Activated CD4-positive, alpha-beta T cell treated with anti-CD3 and anti-CD28 coated beads, Interleukin-2, Interleukin-4, amounts not matched to agents 100 ng/mL and 50 ng/mL, durations not matched to agents 16 hours and 8 hours (primary cell): ENCODE results near the gene ROBO4.

Experiments
- DNase-seq: peaks from one replicate; pipeline ENCODE4 v3.0.0-alpha.2; 2020; ENCODE audit warnings: low spot score

Gene ROBO4

DNA sequence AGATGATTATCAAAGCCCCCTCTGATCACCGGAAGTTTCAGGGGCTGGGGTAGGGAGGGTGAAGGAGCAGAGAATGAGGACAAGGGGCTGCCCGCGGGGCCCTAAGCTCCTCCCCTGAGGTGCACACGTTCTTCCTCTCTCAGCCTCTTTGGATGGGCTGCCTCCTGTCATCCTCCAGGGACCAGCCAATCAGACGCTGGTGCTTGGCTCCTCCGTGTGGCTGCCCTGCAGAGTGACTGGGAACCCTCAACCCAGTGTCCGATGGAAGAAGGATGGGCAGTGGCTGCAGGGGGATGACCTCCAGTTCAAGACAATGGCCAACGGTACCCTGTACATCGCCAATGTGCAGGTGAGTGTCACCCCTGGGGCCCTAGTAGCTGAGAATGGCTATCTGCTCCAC is 24.9 kb downstream of the ROBO4 start:
- no peak for DNase-seq

DNA sequence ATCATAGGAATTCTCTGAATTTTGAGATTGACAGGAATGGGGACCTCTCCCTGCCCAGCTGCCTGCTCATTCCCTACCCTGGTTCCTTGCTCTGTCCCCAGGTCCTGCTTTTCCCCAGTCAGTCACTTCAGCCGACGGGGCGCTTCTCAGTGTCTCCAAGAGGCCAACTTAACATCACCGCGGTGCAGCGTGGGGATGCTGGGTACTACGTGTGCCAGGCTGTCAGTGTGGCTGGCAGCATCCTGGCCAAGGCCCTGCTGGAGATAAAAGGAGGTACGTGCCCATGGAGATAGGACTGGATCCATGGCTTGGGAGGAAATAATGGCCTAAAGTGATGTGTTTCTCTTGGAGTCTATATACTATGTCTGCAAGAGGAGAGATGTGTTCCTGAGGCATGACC is 25.4 kb downstream of the ROBO4 start:
- no peak for DNase-seq

DNA sequence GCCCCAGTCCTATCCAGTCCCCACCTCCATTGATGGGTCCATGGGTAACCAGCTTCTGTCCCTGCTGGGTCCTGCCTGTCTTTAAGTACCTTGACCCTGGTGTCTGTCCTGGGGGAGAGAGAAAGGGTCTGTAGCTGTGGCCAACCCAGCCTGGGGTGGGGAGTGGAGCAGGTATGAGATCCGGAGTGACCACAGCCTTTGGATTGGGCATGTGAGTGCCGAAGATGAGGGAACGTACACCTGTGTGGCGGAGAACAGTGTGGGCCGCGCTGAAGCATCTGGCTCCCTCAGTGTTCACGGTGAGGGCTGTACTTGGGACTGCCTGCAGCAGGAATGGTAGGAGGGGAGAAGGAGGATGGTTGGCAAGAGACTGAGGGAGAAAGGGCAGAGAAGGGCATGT is 27.2 kb downstream of the ROBO4 start:
- no peak for DNase-seq

DNA sequence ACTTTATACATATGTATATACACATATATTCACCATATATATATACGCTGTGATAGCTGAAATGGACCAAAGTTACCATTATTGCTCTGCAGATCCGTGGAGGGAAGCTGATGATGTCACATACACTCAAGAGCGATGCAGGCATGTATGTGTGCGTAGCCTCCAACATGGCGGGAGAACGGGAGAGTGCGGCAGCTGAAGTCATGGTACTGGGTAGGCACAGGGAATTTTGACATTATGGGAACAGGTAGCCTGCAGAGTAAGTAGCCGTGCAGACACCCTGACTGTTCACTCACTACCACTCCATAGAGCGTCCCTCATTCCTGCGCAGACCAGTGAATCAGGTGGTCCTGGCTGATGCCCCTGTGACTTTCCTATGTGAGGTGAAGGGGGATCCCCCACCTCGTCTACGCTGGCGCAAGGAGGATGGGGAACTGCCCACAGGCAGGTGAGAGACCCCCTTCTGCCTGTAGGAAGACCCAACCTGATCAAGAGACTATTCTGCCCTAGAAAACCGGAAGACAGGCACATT is 27.7 kb downstream of the ROBO4 start:
- DNase-seq, result no peak

DNA sequence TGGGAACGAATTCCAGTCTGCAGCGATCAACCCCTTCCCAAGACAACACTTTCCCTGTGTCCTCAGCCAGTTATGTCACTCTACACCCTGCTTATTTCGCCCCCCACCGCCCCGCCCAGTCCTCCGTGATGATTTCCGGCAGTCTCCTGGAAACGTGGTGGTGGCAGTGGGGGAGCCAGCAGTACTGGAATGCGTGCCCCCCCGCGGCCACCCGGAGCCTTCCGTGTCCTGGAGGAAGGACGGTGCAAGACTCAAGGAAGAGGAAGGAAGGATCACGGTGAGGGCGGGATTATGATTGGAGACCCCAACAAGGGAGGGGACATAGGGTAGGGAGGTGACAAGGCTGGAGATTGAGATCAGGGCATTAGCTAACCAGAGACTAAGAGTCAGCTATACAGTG is 28.3 kb downstream of the ROBO4 start:
- DNase-seq, result no peak

DNA sequence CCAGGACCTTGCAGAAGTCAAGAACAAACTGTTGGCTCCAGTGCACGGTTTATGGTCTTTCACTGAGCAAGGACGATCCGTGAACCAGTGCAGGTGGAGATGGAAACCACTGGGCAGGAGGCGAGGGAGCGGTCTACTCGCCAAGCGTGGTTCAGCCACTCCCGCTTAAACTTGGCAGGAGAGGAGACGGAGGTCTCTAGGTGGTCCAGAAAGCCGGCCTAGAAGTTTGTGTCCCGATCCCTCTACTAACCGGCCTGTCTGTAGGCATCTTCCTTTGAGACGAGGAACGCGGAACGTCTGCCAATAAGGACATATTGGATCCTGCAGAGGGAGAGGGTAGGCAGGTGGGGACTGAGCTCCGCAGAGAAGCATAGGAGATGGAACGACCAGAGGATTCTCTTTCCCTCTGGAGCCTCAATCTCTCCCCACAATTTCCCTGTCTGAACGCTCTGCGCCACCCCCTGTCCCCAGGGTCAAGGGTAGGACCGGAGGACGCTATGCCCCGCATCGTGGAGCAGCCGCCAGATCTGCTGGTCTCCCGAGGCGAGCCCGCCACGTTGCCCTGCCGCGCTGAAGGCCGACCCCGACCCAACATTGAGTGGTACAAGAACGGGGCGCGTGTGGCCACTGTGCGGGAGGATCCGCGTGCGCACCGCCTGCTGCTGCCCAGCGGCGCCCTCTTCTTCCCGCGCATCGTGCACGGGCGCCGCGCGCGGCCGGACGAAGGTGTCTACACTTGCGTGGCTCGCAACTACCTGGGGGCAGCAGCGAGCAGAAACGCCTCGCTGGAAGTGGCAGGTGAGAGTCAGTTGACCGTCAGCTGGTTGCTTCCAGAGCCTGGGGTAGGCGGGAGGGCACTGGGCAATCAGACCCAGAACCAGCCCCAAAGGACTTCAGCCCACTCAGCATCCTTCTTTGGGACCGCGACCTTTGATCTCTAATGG is 29.1 kb downstream of the ROBO4 start:
- DNase-seq, result no peak

DNA sequence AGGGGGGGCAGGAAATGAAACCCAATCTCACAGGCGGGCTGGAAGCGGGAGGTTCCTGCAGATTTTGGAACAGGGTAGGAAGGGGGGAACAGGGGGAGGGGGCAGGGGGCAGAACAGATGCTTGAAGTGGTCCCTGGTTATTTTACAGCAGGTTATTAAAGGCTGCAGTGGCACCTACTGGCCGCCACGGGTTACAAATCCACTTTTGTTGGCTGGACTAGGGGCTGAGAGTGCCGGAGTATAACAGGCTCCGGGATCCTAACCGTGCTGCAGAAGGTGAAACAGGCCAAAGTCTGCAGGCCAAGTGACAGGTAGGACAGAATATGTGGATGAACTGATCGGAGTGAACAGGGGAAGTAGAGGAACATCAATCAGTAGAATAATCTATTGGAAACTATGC is 30.0 kb downstream of the ROBO4 start:
- peak; percentile 17 for DNase-seq

DNA sequence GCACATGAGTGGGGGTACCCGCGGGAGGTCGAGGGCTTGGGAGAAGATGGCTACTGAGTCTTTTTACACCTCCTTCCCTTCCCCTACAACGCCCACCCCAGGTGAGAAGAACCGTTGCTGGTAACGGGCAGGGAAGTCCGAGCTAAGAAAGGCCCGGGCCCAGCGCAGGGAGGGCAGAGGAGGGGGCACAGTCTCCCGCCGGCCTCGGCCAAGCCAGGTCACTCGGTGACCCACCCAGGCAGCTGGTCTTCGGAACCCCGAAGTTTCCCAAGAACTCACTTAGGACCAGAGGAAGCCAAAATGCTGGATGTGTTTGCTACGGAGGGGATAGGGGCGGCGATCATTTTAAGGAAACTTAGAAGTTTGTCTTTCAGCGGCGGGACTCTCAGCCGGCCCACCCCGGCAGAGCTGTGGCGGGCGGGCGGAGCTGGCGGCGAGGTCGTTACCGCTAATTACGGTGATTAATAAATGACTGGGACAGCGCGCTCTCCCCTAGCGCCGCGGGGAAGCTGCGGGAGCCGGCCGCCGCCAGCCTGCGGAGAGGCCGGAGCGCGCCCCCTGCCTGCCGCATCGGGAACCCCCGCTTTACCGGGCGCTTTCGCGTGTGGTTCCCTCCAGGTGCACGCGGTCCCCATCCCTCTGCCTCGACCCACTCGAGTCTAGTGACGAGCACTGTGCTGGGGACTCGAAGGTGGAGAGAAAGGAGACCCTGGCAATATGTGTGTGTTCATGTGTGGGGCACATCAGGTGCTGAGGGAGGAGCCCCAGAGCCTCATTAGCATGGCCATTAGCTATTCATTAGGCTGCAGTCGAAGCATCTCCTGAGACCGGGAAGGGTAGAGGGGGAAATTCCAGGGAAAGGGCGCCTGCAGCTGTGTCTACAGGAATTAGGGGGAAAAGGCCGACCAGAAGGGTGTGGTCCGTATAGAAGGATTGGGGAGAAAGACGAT is 31.5 kb downstream of the ROBO4 start:
- peak; percentile 30 for DNase-seq

DNA sequence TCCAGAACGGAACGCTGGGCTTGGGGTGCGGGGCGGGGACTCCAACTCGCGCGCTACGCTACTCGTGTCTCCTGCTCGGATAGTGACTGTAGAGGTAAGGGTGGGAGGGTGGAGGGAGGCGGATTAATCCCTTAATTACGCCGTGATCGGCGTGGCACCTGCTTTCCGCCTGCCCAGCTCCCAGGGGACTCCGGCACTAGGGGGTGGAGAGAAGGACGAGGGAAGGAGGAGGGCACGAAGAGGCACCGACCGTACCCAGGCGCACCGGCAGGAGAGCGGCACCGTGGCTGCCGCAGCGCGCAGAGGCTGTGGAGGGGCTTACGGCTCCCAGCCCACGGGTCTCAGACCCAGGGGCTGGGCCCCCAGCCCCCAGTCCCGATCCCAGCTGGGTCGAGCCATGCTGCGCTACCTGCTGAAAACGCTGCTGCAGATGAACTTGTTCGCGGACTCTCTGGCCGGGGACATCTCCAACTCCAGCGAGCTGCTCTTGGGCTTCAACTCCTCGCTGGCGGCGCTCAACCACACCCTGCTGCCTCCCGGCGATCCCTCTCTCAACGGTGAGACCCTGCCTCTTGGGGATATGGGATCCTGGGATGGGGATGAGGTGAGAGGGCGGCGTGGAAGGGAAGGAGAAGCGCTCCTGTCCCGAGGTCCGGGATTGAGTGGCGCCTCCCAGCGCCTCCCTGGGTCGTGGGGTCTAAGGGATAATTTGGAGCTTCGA is 32.3 kb downstream of the ROBO4 start, which contains the start of gene ROBO3:
Gene ROBO3 (plus strand): TSS at position 252 of the 721 bp plus-strand sequence. CDS start 146 bp downstream, at position 398.
- no peak for DNase-seq

DNA sequence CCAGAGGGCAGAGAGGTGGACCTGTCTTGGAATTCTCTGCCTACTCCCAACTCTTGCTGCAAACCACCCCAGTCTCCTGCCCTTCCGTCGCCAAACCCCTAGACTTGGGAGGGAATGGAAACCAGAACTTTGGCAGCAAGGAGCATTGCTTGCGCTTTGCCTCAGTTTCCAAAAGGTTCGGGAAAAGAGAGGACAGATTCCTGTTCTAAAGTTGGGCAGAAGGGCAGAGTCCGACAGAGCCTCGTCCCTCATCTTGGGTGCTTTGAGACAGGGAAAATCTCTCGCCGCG is 32.8 kb downstream of the ROBO4 start:
- no peak for DNase-seq

DNA sequence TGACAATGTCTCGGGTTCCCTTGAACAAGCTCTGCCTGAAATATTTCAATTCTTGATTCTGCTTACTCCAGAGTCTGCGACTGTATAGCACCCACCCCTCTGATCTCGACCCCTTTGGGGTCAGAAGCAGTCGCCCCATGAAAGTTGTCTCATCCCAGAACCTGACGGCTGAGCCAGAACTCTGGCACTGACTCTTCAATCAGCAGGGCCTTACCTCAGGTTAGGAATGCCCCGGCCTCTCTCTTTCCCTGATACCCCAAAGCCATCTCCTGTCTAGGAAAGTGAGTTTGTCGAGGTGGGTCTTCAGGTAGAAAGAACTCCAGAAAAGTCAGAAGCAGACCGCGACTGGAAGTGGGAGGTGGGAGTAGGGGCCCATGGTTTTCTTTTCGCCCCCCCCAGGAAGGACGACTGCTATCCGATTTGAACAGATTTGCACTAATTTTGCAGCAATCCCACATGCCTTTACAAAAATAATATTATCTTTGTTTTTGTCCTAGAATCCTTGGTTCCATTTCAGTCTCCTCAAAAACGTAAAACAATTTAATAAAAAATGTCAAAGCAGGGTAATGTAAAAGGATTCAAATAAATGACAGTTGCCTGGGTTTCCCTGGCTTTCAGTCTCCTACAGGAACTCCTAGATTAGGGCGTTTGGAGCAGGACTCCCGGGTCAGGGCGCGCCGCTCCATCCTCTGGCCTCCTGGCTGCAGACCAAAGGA is 33.3 kb downstream of the ROBO4 start:
- no peak for DNase-seq

DNA sequence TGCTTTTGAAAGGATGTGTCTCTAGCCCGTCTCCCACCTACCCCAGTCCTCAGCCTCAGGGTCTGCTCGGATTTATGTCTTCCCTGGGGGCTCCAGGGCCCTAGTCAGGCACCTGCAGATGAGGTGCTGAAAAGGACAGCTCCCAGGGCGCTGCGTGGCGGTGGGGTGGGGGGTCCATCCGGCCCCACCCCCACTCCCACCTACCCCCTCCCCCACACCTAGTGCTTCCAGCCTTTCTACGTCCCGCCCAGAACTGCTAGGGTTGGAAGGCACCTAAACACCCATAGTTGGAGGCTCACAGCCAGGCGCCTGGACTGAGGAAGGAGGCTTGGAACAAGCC is 33.9 kb downstream of the ROBO4 start:
- no peak for DNase-seq

DNA sequence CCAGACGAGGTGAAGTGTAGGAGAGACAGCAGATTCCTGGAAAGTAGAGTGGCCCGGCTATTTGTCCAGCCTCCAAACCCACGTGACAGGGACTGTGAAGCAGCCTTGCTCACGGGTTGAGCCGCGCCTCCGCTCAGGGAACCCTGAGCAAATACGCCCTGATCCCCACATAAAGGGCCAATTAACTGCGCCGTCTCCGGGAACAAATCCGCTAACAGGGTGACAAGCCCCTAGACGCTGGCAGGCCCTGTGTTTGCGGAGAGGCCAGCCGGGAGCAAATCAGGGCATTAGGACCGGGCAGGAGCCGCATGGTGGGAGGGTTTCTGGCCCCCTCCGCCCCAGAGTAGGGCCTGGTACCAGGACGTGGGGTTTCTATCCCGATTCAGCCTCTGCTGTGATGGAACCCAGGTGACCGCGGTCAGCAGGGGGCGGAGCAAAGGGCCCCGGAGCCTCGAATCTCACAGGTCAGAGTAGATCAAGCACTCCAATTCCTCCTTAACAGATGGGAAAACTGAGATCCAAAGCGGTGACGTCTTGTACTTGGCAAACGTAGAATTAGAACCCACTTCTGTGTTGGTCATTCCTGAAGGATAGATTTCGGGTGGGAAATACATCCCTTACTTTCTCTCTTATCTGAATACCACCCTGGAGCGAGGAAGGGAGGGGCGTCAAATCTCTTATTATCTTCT is 34.4 kb downstream of the ROBO4 start:
- DNase-seq, result no peak

DNA sequence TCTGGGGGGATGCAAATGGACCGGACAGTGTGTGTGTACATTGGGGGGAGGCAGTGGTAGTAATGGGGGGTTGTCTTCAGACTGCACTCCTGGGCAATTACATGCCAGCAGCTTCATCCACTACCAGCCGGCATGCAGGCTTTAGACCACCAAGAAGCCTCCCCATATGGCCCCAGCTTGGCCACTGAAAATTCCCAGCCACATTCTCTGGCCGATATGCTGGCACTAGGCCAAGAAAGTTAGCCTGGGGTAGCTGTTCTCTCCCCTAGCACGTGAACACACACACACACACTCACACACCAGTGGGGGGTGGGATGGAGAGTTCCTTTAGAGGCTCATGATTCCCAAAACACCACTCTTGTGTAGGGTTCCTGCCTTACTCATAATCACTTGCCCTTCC is 36.0 kb downstream of the ROBO4 start:
- no peak for DNase-seq

DNA sequence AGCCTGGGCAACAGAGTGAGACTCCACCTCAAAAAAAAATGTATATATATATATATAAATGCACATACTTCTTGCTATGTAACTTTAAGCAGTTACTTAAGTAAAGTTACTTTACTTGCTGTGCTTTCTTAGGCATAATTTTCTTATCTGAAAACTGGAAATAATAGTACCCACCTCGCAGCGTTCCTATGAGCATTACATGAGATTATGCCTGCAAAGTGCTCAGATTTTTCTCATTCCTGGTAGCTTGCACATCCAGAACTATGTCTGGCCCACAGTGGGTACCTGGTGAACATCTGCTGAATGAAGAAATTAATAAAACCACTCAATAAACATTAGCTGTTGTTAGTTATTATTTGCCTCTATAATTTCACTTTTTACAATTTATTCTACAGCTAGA is 38.5 kb downstream of the ROBO4 start:
- no peak for DNase-seq

DNA sequence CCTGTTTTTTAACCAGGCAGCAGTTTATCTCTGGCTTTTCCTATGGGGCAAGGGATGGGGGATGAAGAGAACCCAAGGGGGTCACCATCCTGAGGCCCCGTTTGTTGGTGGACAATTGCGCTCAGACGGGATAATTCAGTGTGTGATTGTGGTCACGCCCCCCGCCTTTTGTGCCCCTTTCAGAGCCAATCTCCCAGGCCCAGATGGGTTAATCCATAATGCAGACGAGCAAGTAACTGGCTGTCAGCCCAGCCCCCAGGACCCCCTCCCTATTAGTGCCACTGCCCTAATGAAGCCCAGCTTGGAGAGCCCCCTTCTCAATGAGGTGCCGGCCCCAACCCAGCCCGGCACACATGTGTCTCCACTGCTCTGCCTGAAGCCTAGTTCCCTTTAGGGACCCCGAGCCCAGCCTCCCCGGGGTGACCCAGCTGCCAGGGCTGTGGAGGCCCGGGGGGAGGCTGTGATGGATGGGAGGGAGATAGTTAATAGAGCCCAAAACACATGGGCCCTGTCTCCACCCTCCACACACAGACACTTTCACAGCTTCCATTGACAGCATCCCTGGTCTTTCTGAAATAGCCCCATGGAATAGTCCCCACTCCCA is 51.5 kb downstream of the ROBO4 start:
- DNase-seq, result no peak

DNA sequence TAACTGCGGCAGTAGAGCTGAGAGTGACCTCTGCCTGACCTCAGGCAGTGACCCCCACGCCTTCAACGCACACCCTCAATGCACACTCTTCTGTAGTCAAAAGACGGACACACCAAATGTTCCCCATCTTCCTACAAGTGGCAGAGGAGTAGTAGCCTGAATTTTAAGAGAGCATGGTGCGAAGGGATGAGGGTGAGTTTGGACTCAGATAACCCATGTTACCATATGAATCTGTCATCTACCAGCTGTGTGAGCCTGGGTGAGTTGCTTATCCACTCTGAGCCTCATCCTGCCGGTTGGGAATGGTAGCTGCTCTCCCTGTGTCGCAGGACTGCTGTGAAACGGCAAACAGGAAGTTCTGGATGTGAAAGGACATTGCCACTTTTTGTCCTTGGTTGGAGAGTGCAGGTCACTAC is 53.0 kb downstream of the ROBO4 start:
- DNase-seq, result no peak

DNA sequence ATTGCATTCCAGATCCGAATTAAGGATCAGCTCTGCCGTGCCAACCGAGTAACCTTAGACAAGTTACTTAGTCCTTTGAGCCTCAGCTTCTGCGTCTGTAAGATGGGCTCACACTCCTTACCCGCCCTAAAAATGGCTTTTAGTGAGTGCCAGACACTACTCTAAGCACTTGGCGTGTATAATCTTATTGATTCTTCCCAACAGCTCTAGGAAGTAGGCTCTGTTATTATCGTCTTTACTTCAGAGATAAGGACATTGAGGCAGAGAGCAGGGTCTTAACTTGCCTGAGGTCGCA is 54.1 kb downstream of the ROBO4 start:
- no peak for DNase-seq

DNA sequence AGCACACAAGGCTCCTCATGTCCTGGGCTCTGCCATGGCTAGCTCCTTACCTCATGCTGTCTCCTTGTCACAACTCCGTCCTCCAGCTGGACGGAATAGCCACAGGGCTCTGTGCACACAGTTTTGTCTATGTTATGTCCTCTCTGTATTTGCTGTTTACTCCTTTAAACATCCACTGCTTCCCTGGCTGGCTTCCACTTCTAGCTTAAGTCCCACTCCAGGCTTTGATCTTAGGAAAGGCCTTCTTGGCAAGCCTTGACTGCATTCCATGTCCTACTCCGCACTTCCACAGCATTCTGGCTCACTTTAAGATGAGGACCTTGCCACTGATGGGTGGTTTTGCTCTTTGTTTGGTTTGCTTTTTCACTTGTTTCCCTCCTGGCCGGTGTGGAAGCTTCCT is 55.4 kb downstream of the ROBO4 start:
- no peak for DNase-seq

DNA sequence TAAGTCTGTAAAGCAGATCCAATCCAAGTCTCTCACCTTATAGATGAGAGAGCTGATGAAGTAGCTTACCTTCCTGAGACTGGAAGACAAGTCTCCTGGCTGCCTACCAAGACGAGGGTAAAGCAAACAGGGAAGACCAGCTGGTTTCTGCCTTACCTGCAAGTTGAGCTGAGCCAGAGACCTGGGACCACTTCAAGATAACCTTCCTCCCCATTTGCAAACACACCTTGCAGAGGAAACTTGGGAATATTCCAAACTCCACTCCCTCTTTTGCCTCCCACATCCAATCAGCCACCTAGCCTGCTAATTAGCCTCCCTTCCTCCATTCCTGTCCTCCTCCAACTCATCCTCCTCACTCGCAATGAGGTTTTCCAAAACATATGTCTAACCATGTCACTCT is 55.8 kb downstream of the ROBO4 start:
- DNase-seq, result no peak

DNA sequence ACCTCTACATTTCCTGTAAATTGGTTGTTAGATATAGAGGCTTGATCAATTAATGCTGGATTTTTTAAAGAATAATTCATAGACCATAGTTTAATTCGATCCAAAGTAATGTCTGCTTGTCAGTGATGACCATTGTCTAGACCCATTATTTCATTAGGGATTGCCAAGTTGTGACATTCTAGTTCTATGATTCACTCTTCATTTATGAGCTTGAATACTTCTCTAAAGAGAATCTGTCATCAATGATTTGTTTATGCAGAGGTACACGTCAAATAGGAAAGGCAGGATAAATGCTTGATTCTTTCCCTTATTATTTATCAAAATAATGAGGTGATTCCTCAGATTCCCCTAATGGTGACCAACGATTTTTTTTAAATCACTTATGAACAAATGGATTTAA is 56.5 kb downstream of the ROBO4 start:
- DNase-seq, result no peak
